Cardiac muscle cell (in vitro differentiated cells and primary cell): ENCODE results near the gene VPS35L. TPM values are rescaled to one million over a fixed set of nuclear protein-coding genes. Genes with fewer than 3 reads are reported as not detected.

ENCODE experiments used
- DNase-seq, 2 donors: peaks; one replicate each; pipeline versions ENCODE4 v3.0.0 to v3.0.0-alpha.2; 2010 to 2017; ENCODE audit warnings: low read depth in 1 of 2, low spot score in 1 of 2
- H3K27ac ChIP-seq: fragments of 200-600 bp; sonication (generic); 2 replicates; pipeline ENCODE4 v1.5.1; 2016
- H3K27me3 ChIP-seq: fragments of 200-600 bp; sonication (generic); 2 replicates; pipeline ENCODE4 v1.6.0; 2016; ENCODE audit warnings: control low read depth
- H3K36me3 ChIP-seq: fragments of 200-600 bp; sonication (generic); 2 replicates; pipeline ENCODE4 v1.5.1; 2016; ENCODE audit warnings: control low read depth
- H3K4me1 ChIP-seq: fragments of 200-600 bp; sonication (generic); 2 replicates; pipeline ENCODE4 v1.8.1; 2017; ENCODE audit warnings: low read depth, mild to moderate bottlenecking, mixed run types
- H3K4me3 ChIP-seq: fragments of 200-600 bp; sonication (generic); 2 replicates; pipeline ENCODE4 v1.5.1; 2016; ENCODE audit warnings: mild to moderate bottlenecking
- H3K9me3 ChIP-seq: fragments of 200-600 bp; sonication (generic); 2 replicates; pipeline ENCODE4 v1.5.1; 2017; ENCODE audit warnings: low read depth, mild to moderate bottlenecking, control low read depth
- CTCF ChIP-seq: IDR thresholded peaks from 2 replicates; pipeline ENCODE4 v1.5.1; 2012; ENCODE audit warnings: low read depth, mild to moderate bottlenecking, low read length
- polyA plus RNA-seq: library from polyadenylated mRNA; unstranded; fragments of >200 nt; fragmentation: Nextera tagmentation; extraction: Ambion mirVana; gene quantifications from 2 replicates; pipeline ENCODE4 v1.2.1, GENCODE V29; 2016
- total RNA-seq: library from RNA; depleted of rRNA; stranded (reverse); fragments of >200 nt; gene quantifications from 2 replicates; pipeline ENCODE4 v1.2.3, GENCODE V29; 2016

Gene VPS35L
- total and polyA plus RNA-seq, 2 experiments from 2014 or later, result 31.5 to 61.6 TPM

DNA sequence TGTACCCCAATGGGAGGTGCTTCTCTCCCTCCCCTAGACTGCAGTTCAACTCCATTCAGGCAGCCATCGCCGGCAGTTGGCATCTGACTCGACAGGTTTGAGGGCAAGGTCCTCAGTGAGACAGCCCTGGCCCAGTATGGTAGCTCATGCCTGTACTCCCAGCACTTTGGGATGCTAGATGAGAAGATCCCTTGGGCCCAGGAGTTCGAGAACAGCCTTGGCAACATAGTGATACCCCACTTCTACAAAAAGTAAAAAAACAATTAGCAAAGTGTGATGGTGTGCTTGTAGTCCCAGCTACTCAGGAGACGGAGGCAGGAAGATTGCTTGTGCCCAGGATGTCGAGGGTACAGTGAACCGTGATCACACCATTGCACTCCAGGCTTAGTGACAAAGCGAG, 12.1 kb downstream of the VPS35L start:
- Histone ChIP-seq H3K27ac (no peak overlapping the region), H3K4me1 (no peaks in the 10 kb centered on the region), H3K36me3 (peaks cover 15% of the 10 kb centered on the region), H3K4me3 (no peak overlapping the region), H3K9me3 (no peaks in the 10 kb centered on the region), H3K27me3 (no peaks in the 10 kb centered on the region)
- no peak for TF ChIP-seq CTCF
- DNase-seq, result no peak

DNA sequence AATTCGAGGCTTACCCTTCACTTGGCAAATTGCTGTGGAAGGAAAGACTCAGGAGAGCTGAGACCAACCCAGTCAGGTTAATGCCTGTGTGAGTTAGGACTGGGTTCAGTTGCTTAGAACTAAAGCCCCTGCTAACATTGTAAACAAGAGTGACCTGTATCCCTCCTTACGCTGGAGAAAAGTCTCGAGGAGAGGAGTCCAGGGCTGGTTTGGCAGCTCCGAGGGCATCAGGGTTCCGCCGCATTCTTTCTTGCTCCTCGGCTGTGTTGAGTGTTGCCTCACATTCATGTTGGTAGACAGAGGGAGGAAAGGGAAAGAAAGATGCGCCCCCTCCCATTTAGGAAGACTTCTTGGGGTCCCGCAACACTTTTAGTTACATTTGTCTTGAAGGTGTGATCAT, 18.5 kb downstream of the VPS35L start:
- TF ChIP-seq CTCF, result no peak
- no peak overlapping the region for H3K4me3 ChIP-seq
- no peaks in the 10 kb centered on the region for H3K9me3 ChIP-seq
- DNase-seq, result no peak
- no peaks in the 10 kb centered on the region for H3K4me1 ChIP-seq
- no peaks in the 10 kb centered on the region for H3K27me3 ChIP-seq
- no peak overlapping the region for H3K27ac ChIP-seq
- peaks cover 21% of the 10 kb centered on the region for H3K36me3 ChIP-seq

DNA sequence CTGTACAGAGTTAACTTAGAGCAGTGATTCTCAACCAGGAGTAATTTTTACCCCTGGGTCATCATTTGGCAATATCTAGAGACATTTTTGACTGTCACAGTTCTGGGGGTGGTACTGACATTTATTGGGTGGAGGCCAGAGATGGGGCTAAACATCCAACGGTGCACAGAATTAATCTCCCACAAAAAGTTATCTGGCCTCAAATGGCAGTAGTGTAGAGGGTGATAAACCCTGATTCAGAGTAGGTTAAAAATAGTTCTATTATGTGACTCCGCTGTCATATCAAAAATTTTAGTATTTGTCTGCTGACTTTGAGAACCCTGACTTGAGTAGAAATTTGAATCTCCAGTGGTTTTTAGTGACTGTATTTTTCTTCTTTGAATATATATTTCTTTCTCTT, 19.1 kb downstream of the VPS35L start:
- TF ChIP-seq CTCF, result no peak
- no peaks in the 10 kb centered on the region for H3K27me3 ChIP-seq
- no peak overlapping the region for H3K27ac ChIP-seq
- H3K36me3 ChIP-seq, result peaks cover 21% of the 10 kb centered on the region
- no peak for DNase-seq
- no peak overlapping the region for H3K4me3 ChIP-seq
- no peaks in the 10 kb centered on the region for H3K4me1 ChIP-seq
- H3K9me3 ChIP-seq, result no peaks in the 10 kb centered on the region

DNA sequence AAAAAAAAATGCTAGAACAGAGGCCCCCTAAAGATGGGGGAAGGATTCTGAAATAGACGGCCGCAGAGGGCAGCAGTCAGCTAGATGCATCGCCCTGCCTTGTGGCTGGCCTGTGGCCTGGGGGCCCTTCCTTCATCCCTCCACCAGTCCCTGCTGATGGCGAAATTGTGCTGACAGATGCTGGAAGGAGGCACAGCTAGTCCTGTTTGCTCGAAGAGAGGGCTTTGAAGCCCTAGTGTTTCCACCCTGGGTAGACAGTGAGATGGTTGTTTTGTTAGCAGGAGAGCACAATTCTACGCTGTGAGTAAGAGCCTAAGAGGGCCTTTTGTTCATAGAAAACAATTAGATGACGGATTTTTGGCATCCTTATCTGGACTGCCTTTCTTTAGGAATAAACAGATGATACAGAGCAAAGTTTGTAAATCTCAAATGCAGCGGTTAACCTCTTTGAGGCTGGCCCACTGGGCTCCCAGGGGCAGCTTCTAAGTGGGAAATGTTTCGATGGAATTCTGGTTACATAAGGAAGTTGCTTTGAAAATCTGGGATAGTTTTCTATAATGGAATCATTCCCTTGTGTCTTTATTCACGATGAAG, 23.0 kb downstream of the VPS35L start:
- no peak for TF ChIP-seq CTCF
- Histone ChIP-seq H3K4me1 (no peaks in the 10 kb centered on the region), H3K27me3 (no peaks in the 10 kb centered on the region), H3K27ac (no peak overlapping the region), H3K4me3 (no peak overlapping the region), H3K36me3 (peaks cover 40% of the 10 kb centered on the region), H3K9me3 (no peaks in the 10 kb centered on the region)
- peak in 1 of 2 donors; percentile 20 for DNase-seq

- no peak for DNase-seq
- Histone ChIP-seq H3K9me3 (no peaks in the 10 kb centered on the region), H3K36me3 (peaks cover 34% of the 10 kb centered on the region), H3K27me3 (no peaks in the 10 kb centered on the region), H3K27ac (peak overlapping the region; percentile 64), H3K4me3 (no peak overlapping the region), H3K4me1 (no peaks in the 10 kb centered on the region)
- no peak for TF ChIP-seq CTCF
These were observed 26.7 kb downstream of the VPS35L start for GRCh38 chr16:19582050-19582831.
